SK-N-MC (cell line): ENCODE results near the gene CNTFR.

Experiments
- EZH2 ChIP-seq: fragments of 200-600 bp; sonication (generic); IDR thresholded peaks from one replicate; pipeline ENCODE4 v1.6.1; 2017; ENCODE audit warnings: antibody characterized with exemption
- POLR2AphosphoS5 ChIP-seq: IDR thresholded peaks from 2 replicates; pipeline ENCODE4 v1.6.1; 2012; ENCODE audit warnings: mild to moderate bottlenecking, low read depth, low read length, borderline replicate concordance

DNA sequence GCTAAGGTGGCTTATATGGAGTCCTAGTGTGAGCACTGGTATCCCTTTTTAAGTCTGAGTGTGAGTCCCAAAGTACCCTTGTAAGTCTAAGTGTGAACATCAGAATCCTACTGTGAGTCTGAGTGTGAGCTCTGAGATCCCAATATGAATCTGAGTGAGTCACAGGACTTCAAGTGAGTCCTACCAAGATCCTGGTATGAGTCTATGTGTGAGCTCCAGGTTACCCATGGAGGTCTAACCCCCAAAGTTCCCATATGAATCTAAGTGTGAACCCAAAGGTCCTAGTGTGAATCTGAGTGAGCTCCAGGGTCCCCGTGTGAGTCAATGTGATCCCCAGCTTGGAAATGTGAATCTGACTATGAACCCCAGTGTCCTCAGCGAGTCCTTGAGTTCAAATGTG is 2.3 kb downstream of the CNTFR start:
- TF ChIP-seq POLR2AphosphoS5 (no peak), EZH2 (no peak)
